ENCODE results near the gene VWC2L.

Gene VWC2L

DNA sequence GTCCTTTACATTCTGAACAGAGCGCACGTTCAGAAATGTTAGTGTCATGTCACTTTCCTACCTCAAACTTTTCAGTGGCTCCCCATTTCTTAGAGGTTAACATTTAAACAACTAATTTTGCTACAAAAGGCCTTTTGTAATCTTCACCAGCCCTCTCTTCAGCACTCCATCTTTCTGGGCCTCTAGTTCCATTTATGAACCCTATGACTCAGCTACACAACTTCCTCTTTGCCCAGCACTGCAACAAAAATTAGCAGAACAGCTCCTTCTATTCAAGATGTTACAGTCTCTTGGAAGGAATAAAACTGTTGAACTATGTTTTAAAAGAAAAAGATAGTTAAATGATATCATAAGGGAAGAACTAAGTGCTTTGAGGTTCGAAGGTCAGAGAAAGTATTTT is 139.9 kb downstream of the VWC2L start:
- no peaks in the 10 kb centered on the region for H3K4me1 Mint-ChIP-seq
- DNase-seq (ENCODE audit: low spot score in 2 of 2), result no peak
- H3K4me3 Mint-ChIP-seq, result no peak overlapping the region
- H3K27me3 Mint-ChIP-seq, result peaks cover 12% of the 10 kb centered on the region
- H3K36me3 Mint-ChIP-seq (ENCODE audit: insufficient read depth), result no peaks in the 10 kb centered on the region
- no peak overlapping the region for H3K27ac Mint-ChIP-seq (ENCODE audit: low read depth)
- H3K9me3 Mint-ChIP-seq, result no peaks in the 10 kb centered on the region
- no peak for ATAC-seq (replicated peaks; ENCODE audit: extremely low read depth, poor library complexity, severe bottlenecking)

DNA sequence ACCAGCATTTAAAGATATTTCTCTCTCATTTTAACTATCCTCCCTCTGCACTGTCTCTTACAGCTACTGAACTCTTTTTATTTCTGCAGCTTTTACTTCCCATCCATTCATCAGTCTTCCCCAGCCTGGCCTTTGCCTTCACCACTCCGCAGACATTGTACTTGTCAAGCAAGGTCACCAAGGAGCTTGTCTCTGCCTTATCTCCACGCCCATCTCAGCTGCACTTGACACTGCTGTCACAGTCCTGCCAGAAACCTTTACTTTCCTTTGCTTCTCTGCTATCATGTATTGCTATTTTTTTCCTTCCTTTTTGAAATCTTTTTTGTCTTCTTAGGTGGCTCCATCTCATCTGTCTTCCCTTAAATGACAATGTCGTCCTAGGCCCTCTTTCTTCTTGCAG is 147.0 kb downstream of the VWC2L start:
- no peak overlapping the region for H3K27ac Mint-ChIP-seq (ENCODE audit: low read depth)
- peaks cover 6% of the 10 kb centered on the region for H3K9me3 Mint-ChIP-seq
- no peak overlapping the region for H3K4me3 Mint-ChIP-seq
- DNase-seq (ENCODE audit: low spot score in 2 of 2) (no peak), ATAC-seq (replicated peaks; ENCODE audit: extremely low read depth, poor library complexity, severe bottlenecking) (no peak)
- no peaks in the 10 kb centered on the region for H3K36me3 Mint-ChIP-seq (ENCODE audit: insufficient read depth)
- no peaks in the 10 kb centered on the region for H3K4me1 Mint-ChIP-seq
- H3K27me3 Mint-ChIP-seq, result no peaks in the 10 kb centered on the region

DNA sequence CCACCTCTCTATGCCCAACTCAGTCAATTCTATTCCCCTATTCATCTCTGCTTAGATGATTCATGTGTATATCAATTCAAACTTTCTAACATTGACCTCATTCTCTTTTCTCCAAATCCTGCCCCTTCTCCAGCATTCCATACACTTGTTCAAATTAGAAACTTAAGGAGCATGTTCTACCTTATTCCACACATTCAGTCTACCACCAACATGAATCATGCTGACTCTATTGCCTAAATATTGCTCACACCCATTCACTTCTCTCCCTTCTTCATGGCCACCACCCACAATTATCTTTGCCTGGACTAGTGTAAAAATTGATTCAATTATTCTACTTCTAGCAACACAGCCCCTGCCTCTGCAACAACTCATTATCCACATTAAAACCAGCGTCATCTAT is 147.5 kb downstream of the VWC2L start:
- H3K27ac Mint-ChIP-seq (ENCODE audit: low read depth), result no peak overlapping the region
- DNase-seq (ENCODE audit: low spot score in 2 of 2), result no peak
- ATAC-seq (replicated peaks; ENCODE audit: extremely low read depth, poor library complexity, severe bottlenecking), result no peak
- no peak overlapping the region for H3K4me3 Mint-ChIP-seq
- no peaks in the 10 kb centered on the region for H3K27me3 Mint-ChIP-seq
- H3K36me3 Mint-ChIP-seq (ENCODE audit: insufficient read depth), result no peaks in the 10 kb centered on the region
- peaks cover 6% of the 10 kb centered on the region for H3K9me3 Mint-ChIP-seq
- no peaks in the 10 kb centered on the region for H3K4me1 Mint-ChIP-seq

DNA sequence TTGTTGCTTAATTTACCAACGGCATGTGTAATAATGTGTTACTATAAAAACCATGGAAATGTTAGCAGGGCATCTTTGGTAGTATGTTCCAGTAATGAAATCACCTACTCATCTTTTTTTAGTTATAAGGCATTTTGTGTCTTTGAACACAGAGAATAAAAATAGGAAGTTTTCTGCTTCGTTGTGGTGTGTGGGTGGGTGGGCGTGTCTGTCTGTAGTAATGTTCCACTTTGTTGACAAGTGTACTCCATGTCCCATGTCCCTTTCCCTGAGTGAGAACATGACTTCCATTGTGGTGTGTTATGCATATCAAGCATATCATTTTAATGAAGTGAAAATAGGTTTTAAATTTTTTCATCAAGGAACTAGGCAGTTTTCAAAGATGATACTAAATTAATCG is 149.3 kb downstream of the VWC2L start:
- DNase-seq (ENCODE audit: low spot score in 2 of 2) (no peak), ATAC-seq (replicated peaks; ENCODE audit: extremely low read depth, poor library complexity, severe bottlenecking) (no peak)
- Mint-ChIP-seq H3K27me3 (peaks cover under 1% of the 10 kb centered on the region), H3K27ac (ENCODE audit: low read depth) (no peak overlapping the region), H3K9me3 (peaks cover 6% of the 10 kb centered on the region), H3K36me3 (ENCODE audit: insufficient read depth) (no peaks in the 10 kb centered on the region), H3K4me3 (no peak overlapping the region), H3K4me1 (no peaks in the 10 kb centered on the region)

DNA sequence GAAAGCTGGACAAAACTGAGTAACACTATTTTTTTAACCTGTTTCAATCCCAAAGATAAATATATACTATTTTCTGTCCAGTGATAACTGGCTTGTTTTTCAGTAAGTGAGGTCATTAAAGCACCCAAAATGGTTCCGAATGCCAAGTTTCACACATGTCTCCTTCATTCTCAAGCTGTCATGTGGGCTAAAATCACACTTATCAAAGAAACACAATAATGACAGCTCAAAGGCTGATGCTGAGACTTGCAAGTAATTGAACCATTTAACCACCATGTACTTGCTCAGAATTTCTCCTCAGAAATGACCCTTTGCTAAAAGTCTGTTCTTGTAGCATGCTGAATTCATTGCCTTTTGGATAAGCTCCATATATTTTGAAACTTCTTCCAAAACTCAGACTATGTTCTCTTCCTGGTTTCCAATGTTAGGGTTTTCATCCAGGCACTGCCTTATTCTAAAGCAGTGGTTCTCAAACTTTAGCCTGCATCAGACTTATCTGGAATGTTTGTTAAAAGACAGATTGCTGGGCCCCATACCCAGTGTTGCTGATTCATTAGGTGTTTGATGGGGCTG is 149.8 kb downstream of the VWC2L start:
- H3K4me3 Mint-ChIP-seq, result no peak overlapping the region
- no peak overlapping the region for H3K27ac Mint-ChIP-seq (ENCODE audit: low read depth)
- DNase-seq (ENCODE audit: low spot score in 2 of 2) (no peak), ATAC-seq (replicated peaks; ENCODE audit: extremely low read depth, poor library complexity, severe bottlenecking) (no peak)
- H3K4me1 Mint-ChIP-seq, result no peaks in the 10 kb centered on the region
- peaks cover 6% of the 10 kb centered on the region for H3K27me3 Mint-ChIP-seq
- peaks cover 6% of the 10 kb centered on the region for H3K9me3 Mint-ChIP-seq
- H3K36me3 Mint-ChIP-seq (ENCODE audit: insufficient read depth), result no peaks in the 10 kb centered on the region

DNA sequence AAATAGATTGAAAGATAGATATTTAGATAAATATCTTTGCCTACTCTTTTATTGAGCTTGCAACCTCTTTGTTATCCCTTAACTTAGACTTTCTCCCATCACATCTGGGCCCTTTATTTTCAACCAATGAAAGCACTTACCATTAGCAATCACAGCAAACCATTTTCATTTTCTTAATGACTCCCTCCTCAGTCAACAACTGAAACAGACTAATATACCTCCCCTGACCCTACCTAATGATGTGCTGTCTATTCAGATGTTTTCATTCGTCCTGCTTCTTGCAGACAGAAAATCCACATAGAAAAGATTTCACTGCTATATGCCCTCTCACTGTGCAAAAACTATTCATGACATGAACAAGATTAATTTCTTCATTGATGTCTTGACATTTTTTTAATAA is 154.4 kb downstream of the VWC2L start:
- Mint-ChIP-seq H3K4me1 (no peaks in the 10 kb centered on the region), H3K36me3 (ENCODE audit: insufficient read depth) (no peaks in the 10 kb centered on the region), H3K27ac (ENCODE audit: low read depth) (no peak overlapping the region), H3K4me3 (no peak overlapping the region), H3K27me3 (peaks cover 17% of the 10 kb centered on the region), H3K9me3 (no peaks in the 10 kb centered on the region)
- DNase-seq (ENCODE audit: low spot score in 2 of 2) (no peak), ATAC-seq (replicated peaks; ENCODE audit: extremely low read depth, poor library complexity, severe bottlenecking) (no peak)

DNA sequence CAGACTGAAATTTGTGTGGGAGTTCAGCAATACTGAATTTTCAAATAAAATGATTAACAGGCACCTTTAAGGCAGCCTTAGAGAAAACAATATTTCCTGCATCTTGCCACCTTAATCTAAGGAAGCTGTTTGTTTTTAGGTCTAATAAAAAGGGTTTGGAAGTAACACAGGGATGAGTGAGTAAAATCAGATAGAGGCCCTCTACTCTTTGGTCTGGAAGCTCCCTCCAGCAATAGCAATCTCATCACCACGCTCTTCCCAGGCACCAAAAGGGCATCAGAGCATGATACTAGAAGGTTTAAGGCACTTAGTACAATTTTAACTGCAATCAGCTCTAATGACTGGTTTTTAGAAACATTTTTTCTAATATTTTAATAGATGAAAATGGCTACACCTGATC is 155.6 kb downstream of the VWC2L start:
- Mint-ChIP-seq H3K4me1 (no peaks in the 10 kb centered on the region), H3K4me3 (no peak overlapping the region), H3K27ac (ENCODE audit: low read depth) (no peak overlapping the region), H3K9me3 (no peaks in the 10 kb centered on the region), H3K27me3 (peaks cover 17% of the 10 kb centered on the region), H3K36me3 (ENCODE audit: insufficient read depth) (no peaks in the 10 kb centered on the region)
- no peak for DNase-seq (ENCODE audit: low spot score in 2 of 2)
- no peak for ATAC-seq (replicated peaks; ENCODE audit: extremely low read depth, poor library complexity, severe bottlenecking)

DNA sequence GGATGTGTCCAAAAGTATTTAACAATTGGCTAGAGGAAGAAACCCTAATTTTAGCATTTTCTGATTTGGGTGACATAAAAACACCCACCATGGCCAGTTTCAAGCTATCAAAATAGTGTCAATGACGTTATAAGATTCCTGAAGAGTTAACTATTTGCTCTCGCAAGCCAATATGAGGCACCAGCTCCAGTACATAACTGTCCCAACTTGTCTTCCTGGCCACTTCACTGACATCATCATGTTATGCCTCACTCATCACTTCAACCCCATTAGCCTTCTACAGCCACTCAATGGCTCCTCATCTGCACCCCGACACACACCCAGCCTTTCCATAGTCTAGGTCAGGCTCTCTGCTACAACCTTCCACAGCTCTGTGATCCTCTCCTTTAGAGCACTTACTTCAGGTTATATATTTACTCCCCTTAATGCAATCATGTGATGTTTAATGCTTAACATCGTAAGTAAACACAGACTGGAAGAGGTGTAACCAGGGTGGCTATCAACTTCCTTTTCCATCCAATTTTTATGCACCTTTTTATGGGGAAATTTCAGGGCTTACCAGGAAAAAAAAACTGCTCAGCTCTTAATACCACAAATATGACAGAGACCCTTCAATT is 158.7 kb downstream of the VWC2L start:
- Mint-ChIP-seq H3K36me3 (ENCODE audit: insufficient read depth) (no peaks in the 10 kb centered on the region), H3K4me1 (peaks cover 2% of the 10 kb centered on the region), H3K9me3 (no peaks in the 10 kb centered on the region), H3K4me3 (no peak overlapping the region), H3K27ac (ENCODE audit: low read depth) (no peak overlapping the region), H3K27me3 (peaks cover 32% of the 10 kb centered on the region)
- DNase-seq (ENCODE audit: low spot score in 2 of 2) (no peak), ATAC-seq (replicated peaks; ENCODE audit: extremely low read depth, poor library complexity, severe bottlenecking) (no peak)

DNA sequence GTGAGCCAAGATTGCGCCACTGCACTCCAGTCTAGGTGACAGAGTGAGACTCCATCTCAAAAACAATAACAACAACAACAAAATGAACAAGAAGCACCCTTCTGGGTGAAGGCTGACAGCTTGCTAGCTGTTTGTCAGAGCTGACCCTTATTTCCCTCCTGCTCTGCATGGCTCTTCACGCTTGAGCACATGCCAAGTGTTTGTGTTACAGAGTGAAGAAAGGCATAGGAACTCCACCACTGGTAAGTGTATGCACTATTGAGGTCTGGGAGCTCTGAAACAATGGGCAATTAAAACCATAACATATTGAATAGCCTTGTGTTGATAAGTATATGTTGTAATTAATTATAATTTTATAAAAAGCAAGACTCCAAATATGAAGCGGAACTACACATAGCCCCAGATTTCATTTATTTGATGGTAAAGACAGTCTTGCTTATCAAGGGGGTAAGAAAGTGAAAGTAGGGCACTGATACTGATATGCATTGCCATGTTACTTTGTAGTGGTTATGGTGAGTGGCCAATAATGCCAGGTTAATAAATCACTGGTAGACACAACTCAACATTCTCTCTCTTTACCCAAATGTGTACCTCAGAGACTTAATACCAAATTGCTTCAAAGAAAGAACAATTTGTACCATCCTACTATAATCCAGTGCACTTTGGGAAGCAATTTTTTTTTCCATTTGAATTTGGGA is 163.4 kb downstream of the VWC2L start:
- DNase-seq (ENCODE audit: low spot score in 2 of 2) (no peak), ATAC-seq (replicated peaks; ENCODE audit: extremely low read depth, poor library complexity, severe bottlenecking) (no peak)
- Mint-ChIP-seq H3K27ac (ENCODE audit: low read depth) (no peak overlapping the region), H3K27me3 (peaks cover 35% of the 10 kb centered on the region), H3K4me1 (peaks cover 6% of the 10 kb centered on the region), H3K4me3 (no peak overlapping the region), H3K36me3 (ENCODE audit: insufficient read depth) (no peaks in the 10 kb centered on the region), H3K9me3 (no peaks in the 10 kb centered on the region)

DNA sequence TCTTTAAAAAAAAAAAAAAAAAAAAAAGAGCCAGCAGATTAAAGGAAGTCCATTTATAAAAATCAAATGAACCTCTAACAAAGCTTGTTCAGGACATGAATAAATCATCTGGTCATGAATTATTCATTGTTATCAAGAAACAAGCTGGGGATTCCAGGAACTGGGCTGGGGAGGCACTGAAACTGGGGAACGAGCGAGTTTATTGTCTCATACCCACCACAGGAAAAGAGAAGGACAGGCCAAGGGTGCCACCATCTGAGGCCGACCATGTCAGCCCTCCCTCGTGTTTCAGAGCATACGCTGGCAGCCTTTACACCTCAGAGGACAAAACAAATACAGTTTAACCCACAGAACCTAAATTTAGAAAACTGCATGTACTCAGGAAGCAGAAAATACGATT is 164.2 kb downstream of the VWC2L start:
- Mint-ChIP-seq H3K36me3 (ENCODE audit: insufficient read depth) (no peaks in the 10 kb centered on the region), H3K4me1 (peaks cover 6% of the 10 kb centered on the region), H3K4me3 (no peak overlapping the region), H3K9me3 (no peaks in the 10 kb centered on the region), H3K27ac (ENCODE audit: low read depth) (no peak overlapping the region), H3K27me3 (peaks cover 34% of the 10 kb centered on the region)
- DNase-seq (ENCODE audit: low spot score in 2 of 2) (no peak), ATAC-seq (replicated peaks; ENCODE audit: extremely low read depth, poor library complexity, severe bottlenecking) (no peak)

DNA sequence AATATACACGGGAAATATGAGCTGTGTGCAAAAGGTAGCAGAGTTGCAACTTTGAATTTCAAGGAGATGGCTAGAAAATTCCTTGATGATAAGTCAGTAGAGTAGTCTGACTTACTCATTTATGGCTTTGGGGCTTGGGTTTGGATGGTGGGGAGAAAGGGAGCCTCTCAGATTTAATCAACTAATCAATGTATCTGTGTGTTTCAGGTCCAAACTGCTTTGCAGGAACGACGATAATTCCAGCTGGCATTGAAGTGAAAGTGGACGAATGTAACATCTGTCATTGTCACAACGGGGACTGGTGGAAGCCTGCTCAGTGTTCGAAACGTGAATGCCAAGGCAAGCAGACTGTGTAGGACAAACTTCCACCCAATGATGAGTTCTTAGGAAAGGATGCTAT is 164.6 kb downstream of the VWC2L start:
- no peak overlapping the region for H3K27ac Mint-ChIP-seq (ENCODE audit: low read depth)
- H3K4me1 Mint-ChIP-seq, result peaks cover 6% of the 10 kb centered on the region
- no peak for DNase-seq (ENCODE audit: low spot score in 2 of 2)
- H3K4me3 Mint-ChIP-seq, result no peak overlapping the region
- H3K36me3 Mint-ChIP-seq (ENCODE audit: insufficient read depth), result no peaks in the 10 kb centered on the region
- H3K27me3 Mint-ChIP-seq, result peaks cover 34% of the 10 kb centered on the region
- no peak for ATAC-seq (replicated peaks; ENCODE audit: extremely low read depth, poor library complexity, severe bottlenecking)
- no peaks in the 10 kb centered on the region for H3K9me3 Mint-ChIP-seq

DNA sequence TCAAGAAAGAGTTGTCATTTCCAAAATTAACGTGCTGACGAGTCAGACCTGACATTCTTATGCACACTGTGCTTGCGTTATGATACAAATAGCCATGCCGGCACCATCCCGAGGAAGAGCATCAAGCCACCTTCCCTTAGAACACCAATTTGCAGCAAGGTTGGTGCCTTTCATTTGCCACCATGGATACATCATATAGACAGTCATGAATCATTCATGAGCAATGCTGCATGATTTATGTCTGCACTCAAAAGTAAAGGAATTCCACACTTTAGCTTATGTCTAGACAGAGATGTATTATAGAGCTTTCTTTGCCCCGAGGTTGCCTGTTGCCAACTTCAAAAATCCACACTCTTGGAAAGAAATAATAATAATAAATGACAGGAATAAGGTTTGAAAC is 166.9 kb downstream of the VWC2L start:
- no peak overlapping the region for H3K27ac Mint-ChIP-seq (ENCODE audit: low read depth)
- peaks cover 23% of the 10 kb centered on the region for H3K27me3 Mint-ChIP-seq
- H3K4me3 Mint-ChIP-seq, result no peak overlapping the region
- ATAC-seq (replicated peaks; ENCODE audit: extremely low read depth, poor library complexity, severe bottlenecking), result no peak
- H3K36me3 Mint-ChIP-seq (ENCODE audit: insufficient read depth), result no peaks in the 10 kb centered on the region
- H3K9me3 Mint-ChIP-seq, result no peaks in the 10 kb centered on the region
- DNase-seq (ENCODE audit: low spot score in 2 of 2), result no peak
- H3K4me1 Mint-ChIP-seq, result peaks cover 6% of the 10 kb centered on the region

DNA sequence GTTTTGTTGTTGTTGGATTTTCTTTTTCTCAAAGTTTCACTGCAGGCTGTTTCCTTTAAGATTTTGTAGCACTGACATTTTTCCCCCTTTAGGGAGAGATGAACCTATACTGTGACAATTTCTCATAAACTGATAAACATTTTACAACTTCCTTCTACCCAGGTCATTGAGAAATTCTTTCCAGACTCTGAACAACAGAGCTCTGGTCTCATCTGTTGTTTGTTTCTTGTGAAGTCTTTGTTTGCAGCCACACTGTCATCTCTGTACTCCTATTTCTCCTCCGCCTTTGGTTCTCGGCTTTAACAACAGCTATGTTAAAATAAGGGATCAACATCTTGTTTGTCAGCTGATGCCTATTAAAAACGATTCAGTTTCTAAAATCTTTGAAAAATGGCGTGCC is 167.6 kb downstream of the VWC2L start:
- Mint-ChIP-seq H3K27me3 (peaks cover 23% of the 10 kb centered on the region), H3K36me3 (ENCODE audit: insufficient read depth) (no peaks in the 10 kb centered on the region), H3K27ac (ENCODE audit: low read depth) (no peak overlapping the region), H3K4me3 (no peak overlapping the region), H3K4me1 (peaks cover 6% of the 10 kb centered on the region), H3K9me3 (no peaks in the 10 kb centered on the region)
- DNase-seq (ENCODE audit: low spot score in 2 of 2) (no peak), ATAC-seq (replicated peaks; ENCODE audit: extremely low read depth, poor library complexity, severe bottlenecking) (no peak)

Data from central memory CD8-positive, alpha-beta T cell (primary cell).